B cell (primary cell): ENCODE results near the gene EXOC6B. TPM values are rescaled to one million over a fixed set of nuclear protein-coding genes. Genes with fewer than 3 reads are reported as not detected.

Experiments
- ATAC-seq: fragments of 200-7000 bp; cut with Tn5 transposase; one replicate; pipeline ENCODE4 v1.10.0; 2021; ENCODE audit warnings: low read depth, mild to moderate bottlenecking, moderate number of reproducible peaks, moderate library complexity
- CTCF ChIA-PET: fragments of 350-600 bp; sonication (Branson Sonifier 250); formaldehyde crosslinking; loops from one replicate; lab custom pipeline; 2021; ENCODE audit warnings: antibody characterized with exemption, inconsistent platforms; lab: Charles Lee
- POLR2A ChIA-PET: fragments of 350-600 bp; sonication (Branson Sonifier 250); formaldehyde crosslinking; loops from one replicate; lab custom pipeline; 2021; ENCODE audit warnings: antibody characterized with exemption; lab: Charles Lee
- DNase-seq: peaks from one replicate; pipeline ENCODE4 v3.0.0; 2013
- H2AFZ ChIP-seq: 2 replicates; pipeline ENCODE4 v1.6.1; 2012; ENCODE audit warnings: mild to moderate bottlenecking, low read depth, low read length; ENCODE audit not compliant: insufficient read depth, poor library complexity, severe bottlenecking
- H3K27ac ChIP-seq, 2 donors: 1 replicate in 1 of 2; 2 replicates in 1 of 2; pipeline ENCODE4 v1.5.1; 2012 to 2013; ENCODE audit warnings: low read length in 2 of 2, mild to moderate bottlenecking in 2 of 2, moderate library complexity in 1 of 2
- H3K27me3 ChIP-seq, 4 experiments: fragments of 200-600 bp in 1 of 4; sonication (generic) in 1 of 4; replicated peaks in 1 of 4; 1 replicate in 2 of 4; 2 replicates in 2 of 4; pipeline versions ENCODE4 v1.6.1 to v1.7.0; 2013 to 2016; ENCODE audit warnings: low read length in 3 of 4, mild to moderate bottlenecking in 2 of 4, mixed read lengths in 1 of 4, moderate library complexity in 1 of 4; ENCODE audit not compliant: insufficient read depth in 4 of 4, control insufficient read depth in 3 of 4; ENCODE audit errors: control extremely low read depth in 1 of 4
- H3K36me3 ChIP-seq, 2 experiments: replicated peaks in 1 of 2; 1 replicate in 1 of 2; 2 replicates in 1 of 2; pipeline versions ENCODE4 v1.6.1 to v1.7.1; 2013; ENCODE audit warnings: low read length in 1 of 2; ENCODE audit not compliant: insufficient read depth in 2 of 2, control insufficient read depth in 1 of 2; ENCODE audit errors: control extremely low read depth in 1 of 2, extremely low read depth in 1 of 2
- H3K4me1 ChIP-seq, 2 donors: fragments of 200-600 bp in 1 of 2; sonication (generic) in 1 of 2; 1 replicate in 1 of 2; 2 replicates in 1 of 2; pipeline versions ENCODE4 v1.5.1 to v1.6.1; 2013 to 2017; ENCODE audit warnings: low read length in 2 of 2; ENCODE audit not compliant: control insufficient read depth in 2 of 2, insufficient read depth in 2 of 2
- H3K4me2 ChIP-seq: replicated peaks from 2 replicates; pipeline ENCODE3; 2012; ENCODE audit warnings: mild to moderate bottlenecking, low read depth, low read length; ENCODE audit not compliant: poor library complexity, severe bottlenecking
- H3K4me3 ChIP-seq, 5 experiments: fragments of 200-600 bp in 1 of 5; sonication (generic) in 1 of 5; 1 replicate in 3 of 5; 2 replicates in 2 of 5; pipeline versions ENCODE4 v1.5.1 to v1.7.0; 2011 to 2016; ENCODE audit warnings: low read length in 4 of 5, mild to moderate bottlenecking in 4 of 5, low read depth in 2 of 5, control low read depth in 1 of 5, moderate library complexity in 1 of 5; ENCODE audit not compliant: insufficient read depth in 1 of 5; ENCODE audit errors: control extremely low read depth in 1 of 5, extremely low read depth in 1 of 5
- H3K79me2 ChIP-seq: fragments of 200-600 bp; sonication (generic); one replicate; pipeline ENCODE4 v1.6.0; 2016; ENCODE audit warnings: low read length; ENCODE audit not compliant: control insufficient read depth, insufficient read depth
- H3K9ac ChIP-seq: fragments of 200-600 bp; sonication (generic); 2 replicates; pipeline ENCODE4 v1.6.1; 2017; ENCODE audit warnings: mild to moderate bottlenecking, low read length, moderate library complexity
- H3K9me3 ChIP-seq, 3 donors: one replicate each; pipeline versions ENCODE4 v1.6.1 to v1.7.1; 2013; ENCODE audit warnings: low read length in 2 of 3; ENCODE audit not compliant: control insufficient read depth in 2 of 3, insufficient read depth in 1 of 3; ENCODE audit errors: control extremely low read depth in 1 of 3
- H4K20me1 ChIP-seq: 2 replicates; pipeline ENCODE4 v1.6.0; 2012; ENCODE audit warnings: mild to moderate bottlenecking, low read length; ENCODE audit not compliant: insufficient read depth, control insufficient read depth, poor library complexity, severe bottlenecking
- H3K27ac Mint-ChIP-seq: one replicate; pipeline ENCODE4 v1.8.0; 2021; ENCODE audit warnings: mixed read lengths
- H3K27me3 Mint-ChIP-seq: one replicate; pipeline ENCODE4 v1.8.0; 2021; ENCODE audit warnings: mixed read lengths
- H3K4me1 Mint-ChIP-seq: one replicate; pipeline ENCODE4 v1.8.0; 2021; ENCODE audit warnings: mixed read lengths
- H3K4me3 Mint-ChIP-seq: one replicate; pipeline ENCODE4 v1.8.0; 2021; ENCODE audit warnings: mixed read lengths
- H3K9me3 Mint-ChIP-seq: one replicate; pipeline ENCODE4 v1.8.0; 2022; ENCODE audit warnings: mixed read lengths; ENCODE audit not compliant: insufficient read depth
- CTCF ChIP-seq: fragments of 200-600 bp; IDR thresholded peaks from one replicate; pipeline ENCODE4 v1.8.0; 2022; ENCODE audit warnings: antibody characterized with exemption, mild to moderate bottlenecking
- EZH2 ChIP-seq: IDR thresholded peaks from 2 replicates; pipeline ENCODE4 v1.6.1; 2012; ENCODE audit warnings: borderline replicate concordance, low read depth, mild to moderate bottlenecking, moderate library complexity, low read length; ENCODE audit not compliant: insufficient read depth, poor library complexity, severe bottlenecking
- WGBS: methylation state at CpG from one replicate; pipeline ENCODE4 v1.1.5; 2013; ENCODE audit warnings: missing lambda C conversion rate; ENCODE audit not compliant: insufficient coverage; 5-methylcytosine and 5-hydroxymethylcytosine counted together
- intact Hi-C: fragments of 100-400 bp; cut with micrococcal nuclease; formaldehyde crosslinking; loops from one replicate; pipeline ENCODE4 v1.10.0; 2022
- polyA plus RNA-seq: library from polyadenylated mRNA; depleted of rRNA; stranded (reverse); fragments of >200 nt; gene quantifications from 2 replicates; pipeline ENCODE4 v1.2.3, GENCODE V29; 2012
- total RNA-seq, 2 donors: library from RNA; stranded (reverse); fragments of 120-200 nt in 1 of 2; gene quantifications; 1 replicate in 1 of 2; 2 replicates in 1 of 2; pipeline versions ENCODE4 v1.2.3 to v1.2.4, GENCODE V29; 2013 to 2022

Gene EXOC6B
- total and polyA plus RNA-seq, 2 donors (not counting 1 experiment from before 2014, with no cell fraction given): 4.8 to 22.6 TPM

- Mint-ChIP-seq H3K9me3 (no peaks in the 10 kb centered on the region), H3K27me3 (no peaks in the 10 kb centered on the region), H3K27ac (no peak overlapping the region), H3K4me3 (no peak overlapping the region), H3K4me1 (no peaks in the 10 kb centered on the region)
- H3K4me3 ChIP-seq: no peak overlapping the region
- TF ChIP-seq CTCF (no peak), EZH2 (no peak)
- DNase-seq (no peak), ATAC-seq (no peak)
- no peak overlapping the region for H3K9ac ChIP-seq
- no peaks in the 10 kb centered on the region for H3K9me3 ChIP-seq
- no peaks in the 10 kb centered on the region for H3K79me2 ChIP-seq
- H3K4me1 ChIP-seq: no peaks in the 10 kb centered on the region
- WGBS: 97% methylated on average over 3 of the region's 3 CpGs
- POLR2A ChIA-PET: no interaction called here
- H3K4me2 ChIP-seq: no peak overlapping the region
- no peaks in the 10 kb centered on the region for H3K36me3 ChIP-seq
- no peaks in the 10 kb centered on the region for H4K20me1 ChIP-seq
- intact Hi-C loops: no loop called here
- CTCF ChIA-PET: no interaction called here
- H2AFZ ChIP-seq: no peak overlapping the region
- H3K27me3 ChIP-seq: no peaks in the 10 kb centered on the region
- no peak overlapping the region for H3K27ac ChIP-seq
Observed at GRCh38 chr2:72205504-72205881, 620.3 kb downstream of the EXOC6B start.

GRCh38 chr2:72204786-72205503 lies 620.9 kb downstream of the EXOC6B start:
- ChIA-PET POLR2A (no interaction called here), CTCF (no interaction called here)
- no peak overlapping the region for H3K27ac Mint-ChIP-seq
- H3K4me3 Mint-ChIP-seq: no peak overlapping the region
- no peaks in the 10 kb centered on the region for H3K9me3 ChIP-seq
- no peaks in the 10 kb centered on the region for H3K27me3 ChIP-seq
- no peak overlapping the region for H3K4me3 ChIP-seq
- no CpG with 5 or more reads among the region's 3 CpGs for WGBS
- no peak overlapping the region for H3K27ac ChIP-seq
- no peaks in the 10 kb centered on the region for H4K20me1 ChIP-seq
- no peaks in the 10 kb centered on the region for H3K27me3 Mint-ChIP-seq
- intact Hi-C loops: no loop called here
- no peak for TF ChIP-seq CTCF
- TF ChIP-seq EZH2: no peak
- ATAC-seq (no peak), DNase-seq (no peak)
- H3K9me3 Mint-ChIP-seq: no peaks in the 10 kb centered on the region
- H3K79me2 ChIP-seq: no peaks in the 10 kb centered on the region
- no peak overlapping the region for H3K4me2 ChIP-seq
- no peak overlapping the region for H3K9ac ChIP-seq
- H3K4me1 Mint-ChIP-seq: no peaks in the 10 kb centered on the region
- no peaks in the 10 kb centered on the region for H3K36me3 ChIP-seq
- H2AFZ ChIP-seq: no peak overlapping the region
- no peaks in the 10 kb centered on the region for H3K4me1 ChIP-seq
